GM12891 (cell line): Measurements from ENCODE around the gene NDUFB10.
"Not testable (repeated sequence)": the region's sequence is repeated elsewhere in the genome, so short reads cannot be mapped to it uniquely, and the experiment has no call there.

Experiments
- DNase-seq: peaks from one replicate; pipeline ENCODE4 v3.0.0; 2011; ENCODE audit warnings: low spot score; ENCODE audit not compliant: insufficient read length
- FAIRE-seq: peaks from 2 replicates; lab custom pipeline; 2011; peaks lifted over from hg19 to GRCh38; lab: Jason Lieb, UNC
- PAX5 ChIP-seq: IDR thresholded peaks from 2 replicates; pipeline ENCODE4 v1.6.1; 2011; ENCODE audit warnings: low read length, moderate library complexity, mild to moderate bottlenecking; ENCODE audit not compliant: insufficient read depth, severe bottlenecking
- POLR2A ChIP-seq: IDR thresholded peaks from 2 replicates; pipeline ENCODE4 v1.6.1; 2011; ENCODE audit warnings: low read depth, low read length, control low read depth
- POLR2AphosphoS5 ChIP-seq: IDR thresholded peaks from 2 replicates; pipeline ENCODE4 v1.6.1; 2011; ENCODE audit warnings: low read depth, low read length, control low read depth
- POU2F2 ChIP-seq: IDR thresholded peaks from 2 replicates; pipeline ENCODE4 v1.6.1; 2011; ENCODE audit warnings: low read depth, mild to moderate bottlenecking, control low read depth, low read length, moderate library complexity
- SPI1 ChIP-seq: IDR thresholded peaks from 2 replicates; pipeline ENCODE4 v1.6.1; 2011; ENCODE audit warnings: low read depth, low read length, control low read depth
- TAF1 ChIP-seq: IDR thresholded peaks from 2 replicates; pipeline ENCODE4 v1.6.1; 2011; ENCODE audit warnings: low read depth, low read length, control low read depth

Gene NDUFB10

DNA sequence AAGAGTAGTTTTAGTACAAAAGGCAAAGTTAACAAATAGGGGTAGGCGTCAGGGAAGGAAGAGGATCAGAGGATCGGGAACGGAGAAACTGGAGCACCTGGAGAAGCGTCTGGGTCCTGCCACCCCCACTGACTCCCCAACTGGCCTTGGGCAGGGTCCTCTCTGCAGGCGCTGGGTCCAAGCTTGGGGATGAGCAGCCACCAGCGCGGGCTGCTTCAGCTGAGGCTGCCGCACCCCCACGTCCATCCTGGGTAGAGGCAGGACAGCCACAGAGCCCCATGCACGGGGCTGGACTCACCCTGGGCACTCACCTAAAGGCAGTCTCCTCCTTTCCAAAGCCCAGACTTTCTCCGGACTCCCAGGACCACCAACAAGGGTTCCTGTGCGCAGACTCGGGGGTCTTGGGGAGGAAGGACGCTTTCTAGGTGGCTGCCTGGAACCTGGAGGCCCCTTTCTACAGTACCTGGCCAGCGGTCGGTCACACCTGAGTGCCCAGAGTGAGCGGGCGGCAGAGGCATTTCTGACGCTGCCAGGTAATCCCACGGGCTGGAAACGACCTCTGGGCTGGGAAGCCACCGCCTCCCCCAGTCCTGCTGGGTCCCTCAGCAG, 42.2 kb upstream of the NDUFB10 start:
- TF ChIP-seq TAF1 (no peak), POU2F2 (no peak), SPI1 (no peak), POLR2AphosphoS5 (no peak), PAX5 (no peak), POLR2A (no peak)
- FAIRE-seq (no peak), DNase-seq (no peak)

DNA sequence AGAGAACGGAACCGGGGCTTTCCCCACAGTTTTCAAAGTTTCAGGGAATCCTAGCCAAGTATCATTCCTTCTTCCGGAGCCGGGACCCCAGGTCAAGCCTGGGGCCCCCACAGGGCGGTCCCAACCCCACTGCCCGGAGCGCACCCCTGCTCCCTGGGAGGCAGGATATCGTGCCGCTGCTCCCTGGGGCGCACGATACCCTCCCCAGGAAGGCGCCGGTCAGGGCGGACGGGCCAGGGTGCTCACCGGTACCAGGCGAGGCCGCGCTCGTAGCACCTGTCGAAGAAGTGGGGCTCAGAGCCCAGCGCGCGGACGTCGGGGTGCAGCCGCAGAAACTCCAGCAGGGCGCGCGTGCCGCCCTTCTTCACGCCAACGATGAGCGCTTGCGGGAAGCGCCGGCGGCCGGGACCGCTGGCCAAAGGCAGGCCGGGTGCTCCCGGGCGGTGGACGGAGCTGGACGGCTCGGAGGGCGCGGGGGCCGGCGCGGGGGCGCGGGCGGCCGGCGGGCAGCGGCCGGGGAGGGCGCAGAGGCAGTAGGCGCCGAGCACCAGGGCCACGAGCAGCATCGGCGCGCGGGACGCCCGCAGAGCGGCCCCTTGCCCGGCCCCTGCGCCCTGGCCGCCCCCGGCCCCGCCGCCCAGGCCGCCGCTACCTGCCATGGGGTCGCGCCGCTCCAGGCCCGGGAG, 41.5 kb upstream of the NDUFB10 start:
- FAIRE-seq (no peak), DNase-seq (no peak)
- TF ChIP-seq POLR2A (no peak), TAF1 (no peak), SPI1 (no peak), POLR2AphosphoS5 (no peak), POU2F2 (no peak), PAX5 (no peak)

DNA sequence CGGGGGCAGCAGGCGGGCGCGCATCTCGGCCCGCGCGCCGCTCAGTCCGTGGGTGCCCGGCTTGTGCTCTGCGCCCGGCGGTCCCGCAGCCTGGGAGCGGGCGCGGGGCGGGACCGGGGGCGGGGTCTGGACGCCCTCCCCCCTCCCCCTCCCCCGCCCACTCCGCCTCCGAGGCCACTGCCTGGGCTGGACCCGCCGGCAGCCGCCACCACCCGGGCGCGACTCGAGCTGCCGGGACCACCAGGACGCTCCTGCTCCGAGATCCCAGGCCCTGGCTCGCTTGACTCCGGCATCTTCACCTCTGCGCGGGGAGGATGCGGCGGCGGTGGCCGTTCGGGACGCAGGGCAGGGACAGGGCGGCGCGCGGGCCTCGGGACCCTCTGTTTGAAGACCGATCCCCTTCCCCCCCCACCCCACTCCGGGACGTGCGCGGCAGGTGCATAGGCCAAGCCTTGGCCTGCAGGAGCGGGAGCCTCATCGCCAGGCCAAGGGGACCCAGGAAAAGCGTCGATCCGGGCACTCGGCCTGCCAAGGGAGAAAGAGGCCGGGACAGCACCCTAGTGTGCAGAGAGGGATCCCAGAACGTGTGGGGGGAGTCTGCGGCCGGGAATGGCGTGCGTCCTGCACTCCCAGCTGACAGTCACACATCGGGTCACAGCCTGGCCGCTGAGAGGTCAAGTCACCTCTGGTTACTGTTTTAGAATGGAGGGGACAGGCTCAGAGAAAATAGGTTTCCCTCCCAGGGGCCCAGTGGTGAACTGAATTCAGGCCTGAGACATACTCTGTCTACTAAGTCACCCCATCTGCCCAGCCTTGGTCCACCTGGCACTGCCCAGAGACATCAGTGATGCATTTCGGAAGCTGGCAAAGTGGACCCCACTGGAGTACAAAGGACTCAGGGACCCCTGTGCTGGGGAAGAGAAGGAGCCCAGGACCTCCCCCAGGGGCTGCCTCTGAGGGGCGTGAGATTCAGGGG, 40.7 kb upstream of the NDUFB10 start, which contains the start of gene HS3ST6:
Gene HS3ST6 (minus strand): TSS at position 65 of the 976 bp plus-strand sequence. CDS start 92 bp downstream, outside the sequence.
- no peak for DNase-seq

DNA sequence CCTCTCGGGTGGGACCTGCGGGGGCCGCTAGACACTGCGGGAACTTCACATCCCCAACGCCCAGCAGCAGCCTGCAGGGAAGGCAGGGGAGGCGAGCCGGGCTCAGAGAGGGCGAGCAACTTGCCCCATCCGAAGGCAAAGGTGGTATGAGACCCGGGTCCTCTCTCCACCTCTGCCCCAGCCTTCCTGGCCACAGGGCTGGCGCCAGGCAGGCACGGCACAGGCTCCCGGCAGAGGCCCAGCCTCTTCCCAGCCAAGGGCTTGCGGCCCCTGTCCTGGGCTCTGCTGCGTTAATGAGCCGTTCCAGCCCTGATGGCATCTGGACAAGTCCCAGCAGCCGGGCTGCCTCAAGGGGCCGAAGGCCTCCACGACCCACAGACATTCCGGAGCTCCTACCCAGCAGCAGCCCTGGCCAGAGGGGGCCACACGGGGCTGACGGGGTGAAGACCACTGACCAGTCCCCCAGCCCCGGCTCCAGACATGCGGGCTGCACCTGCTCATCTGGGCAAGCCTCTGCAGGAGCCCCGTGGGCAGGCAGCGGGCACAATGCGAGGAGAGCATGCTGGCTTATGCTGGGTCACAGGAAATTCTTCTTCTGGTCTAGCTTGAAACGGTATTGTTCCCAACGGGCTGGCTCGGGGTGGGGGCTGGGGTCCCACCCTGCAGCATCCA, 39.9 kb upstream of the NDUFB10 start:
- FAIRE-seq = no peak
- TF ChIP-seq SPI1 (no peak), POU2F2 (no peak), TAF1 (no peak), POLR2AphosphoS5 (no peak), POLR2A (no peak), PAX5 (no peak)

More for the DNA sequence above, 40.7 kb upstream of the NDUFB10 start, which contains the start of gene HS3ST6:
- TF ChIP-seq POLR2AphosphoS5 (no peak), POLR2A (no peak), POU2F2 (no peak), PAX5 (no peak)
- FAIRE-seq = no peak

DNA sequence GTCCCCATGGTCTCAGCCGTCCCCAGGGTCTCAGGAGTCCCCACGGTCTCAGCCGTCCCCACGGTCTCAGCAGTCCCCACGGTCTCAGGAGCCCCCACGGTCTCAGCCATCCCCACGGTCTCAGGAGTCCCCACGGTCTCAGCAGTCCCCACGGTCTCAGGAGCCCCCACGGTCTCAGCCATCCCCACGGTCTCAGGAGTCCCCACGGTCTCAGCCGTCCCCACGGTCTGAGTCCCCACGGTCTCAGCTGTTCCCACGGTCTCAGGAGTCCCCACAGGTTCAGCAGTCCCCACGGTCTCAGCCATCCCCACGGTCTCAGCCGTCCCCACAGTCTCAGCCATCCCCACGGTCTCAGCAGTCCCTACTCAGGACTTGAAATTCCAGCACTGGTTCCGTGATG, 39.2 kb upstream of the NDUFB10 start:
- not testable (repeated sequence) for DNase-seq, FAIRE-seq

More for the DNA sequence above, 39.9 kb upstream of the NDUFB10 start:
- no peak for DNase-seq

DNA sequence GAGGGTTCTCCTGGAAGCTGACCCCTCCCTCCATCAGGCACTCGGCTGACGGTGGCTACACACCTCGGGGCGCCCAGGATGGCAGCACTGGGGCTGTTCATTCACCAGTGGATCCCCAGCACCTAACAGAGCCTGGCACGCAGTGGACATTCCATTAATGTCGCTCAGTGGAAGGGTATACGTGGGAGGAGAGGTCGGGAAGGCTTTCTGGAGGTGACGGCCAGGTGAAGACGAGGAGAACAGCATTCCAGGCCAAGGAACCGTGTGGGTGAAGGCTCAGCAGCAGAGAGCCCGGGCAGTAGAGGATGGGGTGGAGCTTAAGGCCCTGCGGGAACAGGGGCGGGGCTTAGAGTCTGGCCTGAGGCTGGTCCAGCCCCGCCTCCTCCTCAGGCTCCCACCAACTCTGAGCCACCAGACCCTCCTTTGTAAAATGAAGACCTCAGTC, 38.6 kb upstream of the NDUFB10 start:
- DNase-seq = no peak
- FAIRE-seq = no peak
- TF ChIP-seq TAF1 (no peak), POU2F2 (no peak)

DNA sequence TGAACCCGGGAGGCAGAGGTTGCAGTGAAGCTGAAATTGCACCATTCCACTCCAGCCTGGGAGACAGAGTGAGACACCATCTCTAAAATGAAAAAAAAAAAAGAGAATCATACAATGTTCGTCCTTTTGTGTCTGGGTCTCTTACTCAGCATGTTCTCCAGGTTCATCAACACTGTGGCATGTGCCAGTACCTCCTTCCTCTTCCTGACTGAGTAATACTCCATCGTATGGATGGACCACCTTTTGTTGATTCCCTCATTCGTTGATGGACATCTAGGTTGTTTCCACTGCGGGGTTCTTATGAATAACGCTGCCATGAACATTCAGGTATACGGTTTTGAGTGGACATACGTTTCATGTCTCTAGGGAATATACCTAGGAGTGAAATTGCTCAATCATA, 37.0 kb upstream of the NDUFB10 start:
- TF ChIP-seq POLR2A (no peak), PAX5 (no peak), POU2F2 (no peak), POLR2AphosphoS5 (no peak), SPI1 (no peak), TAF1 (no peak)
- DNase-seq (no peak), FAIRE-seq (no peak)

DNA sequence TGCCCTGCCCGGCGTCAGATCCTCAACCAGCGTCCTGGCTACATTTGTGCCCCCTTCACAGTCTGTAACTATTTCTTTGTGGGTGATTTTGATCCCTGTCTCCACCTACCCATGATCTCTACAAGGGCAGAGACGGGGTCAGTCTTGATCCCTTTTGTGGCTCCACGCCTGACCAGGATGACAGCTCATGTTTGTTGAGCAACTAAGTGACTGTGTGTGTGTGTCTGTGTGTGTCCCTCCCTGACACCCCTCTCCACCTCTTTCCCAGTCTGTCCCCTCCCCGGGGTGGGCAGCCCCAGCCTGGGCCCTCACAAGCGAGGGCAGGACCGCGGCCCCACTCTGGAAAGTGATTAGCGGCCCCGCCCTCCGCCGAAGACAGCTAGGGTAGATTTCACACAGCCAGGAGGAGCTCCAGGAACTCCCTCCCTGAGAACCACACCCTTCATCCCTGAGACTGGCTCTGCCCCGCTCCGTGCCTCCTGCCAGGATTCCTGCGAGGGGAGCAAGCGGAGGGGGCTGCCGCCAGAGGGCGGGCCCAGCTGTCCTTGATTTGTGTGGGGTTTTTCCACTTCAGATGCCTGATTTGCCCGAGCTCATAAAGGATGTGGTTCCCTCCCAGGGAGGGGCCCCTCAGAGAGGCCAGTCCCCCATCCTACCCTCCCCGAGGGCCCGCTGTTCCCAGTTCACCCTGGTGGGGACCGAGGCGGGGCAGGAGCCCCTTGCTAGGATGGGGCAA, 35.9 kb upstream of the NDUFB10 start:
- TF ChIP-seq POU2F2 (no peak), TAF1 (no peak), POLR2AphosphoS5 (no peak), POLR2A (no peak), SPI1 (no peak), PAX5 (no peak)
- FAIRE-seq (no peak), DNase-seq (no peak)
